H9 (cell line): Measurements from ENCODE around the gene ZBTB47. TPM values are rescaled to one million over a fixed set of nuclear protein-coding genes. Genes with fewer than 3 reads are reported as not detected.

Source experiments
- DNase-seq: peaks from one replicate; pipeline ENCODE4 v3.0.0-alpha.2; 2017
- H2AFZ ChIP-seq: one replicate; pipeline ENCODE4 v1.6.1; 2013; ENCODE audit warnings: mild to moderate bottlenecking, low read length, control low read depth, moderate library complexity
- H2AK5ac ChIP-seq: 2 replicates; pipeline ENCODE4 v1.6.1; 2013; ENCODE audit warnings: low read length, control low read depth, mixed read lengths; ENCODE audit not compliant: insufficient read length
- H2BK120ac ChIP-seq: one replicate; pipeline ENCODE4 v1.6.1; 2013; ENCODE audit warnings: low read depth, mild to moderate bottlenecking, low read length, control low read depth, inconsistent platforms; ENCODE audit not compliant: poor library complexity, severe bottlenecking
- H2BK12ac ChIP-seq: 2 replicates; pipeline ENCODE4 v1.6.1; 2013; ENCODE audit warnings: low read length, control low read depth, mixed read lengths, low read depth; ENCODE audit not compliant: insufficient read length
- H2BK15ac ChIP-seq: 2 replicates; pipeline ENCODE4 v1.6.1; 2013; ENCODE audit warnings: low read depth, low read length, control low read depth
- H2BK20ac ChIP-seq: one replicate; pipeline ENCODE4 v1.6.1; 2013; ENCODE audit warnings: low read depth, mild to moderate bottlenecking, low read length, control low read depth, inconsistent platforms; ENCODE audit not compliant: poor library complexity, severe bottlenecking
- H2BK5ac ChIP-seq: 2 replicates; pipeline ENCODE4 v1.6.1; 2013; ENCODE audit warnings: low read length, control low read depth, mixed read lengths; ENCODE audit not compliant: insufficient read length
- H3K14ac ChIP-seq: 2 replicates; pipeline ENCODE4 v1.6.1; 2013; ENCODE audit warnings: low read length, control low read depth; ENCODE audit not compliant: insufficient read depth
- H3K18ac ChIP-seq: 2 replicates; pipeline ENCODE4 v1.6.1; 2013; ENCODE audit warnings: low read depth, mild to moderate bottlenecking, mixed read lengths, low read length, control low read depth; ENCODE audit not compliant: insufficient read length
- H3K23ac ChIP-seq: 2 replicates; pipeline ENCODE4 v1.6.1; 2013; ENCODE audit warnings: low read length, control low read depth, mixed read lengths, low read depth; ENCODE audit not compliant: insufficient read length
- H3K23me2 ChIP-seq: 2 replicates; pipeline ENCODE4 v1.6.1; 2013; ENCODE audit warnings: low read depth, mild to moderate bottlenecking, mixed read lengths, low read length, control low read depth; ENCODE audit not compliant: insufficient read length, poor library complexity, severe bottlenecking
- H3K27ac ChIP-seq: 2 replicates; pipeline ENCODE4 v1.5.1; 2013; ENCODE audit warnings: low read length, control low read depth, mixed read lengths, low read depth; ENCODE audit not compliant: insufficient read length
- H3K27me3 ChIP-seq: 2 replicates; pipeline ENCODE4 v1.6.1; 2013; ENCODE audit warnings: low read length, control low read depth, inconsistent platforms; ENCODE audit not compliant: insufficient read depth
- H3K4ac ChIP-seq: 2 replicates; pipeline ENCODE4 v1.6.1; 2013; ENCODE audit warnings: low read depth, mild to moderate bottlenecking, control low read depth, inconsistent platforms, low read length, moderate library complexity
- H3K4me1 ChIP-seq: 2 replicates; pipeline ENCODE4 v1.6.1; 2013; ENCODE audit warnings: low read length, control low read depth, inconsistent platforms; ENCODE audit not compliant: insufficient read depth
- H3K4me2 ChIP-seq: 2 replicates; pipeline ENCODE4 v1.6.1; 2013; ENCODE audit warnings: low read length, control low read depth, mixed read lengths; ENCODE audit not compliant: insufficient read length, insufficient read depth
- H3K56ac ChIP-seq: 2 replicates; pipeline ENCODE4 v1.6.1; 2013; ENCODE audit warnings: low read depth, mild to moderate bottlenecking, mixed read lengths, low read length, control low read depth; ENCODE audit not compliant: insufficient read length
- H3K79me1 ChIP-seq: 2 replicates; pipeline ENCODE4 v1.6.1; 2013; ENCODE audit warnings: low read depth, mild to moderate bottlenecking, moderate library complexity, low read length, control low read depth, inconsistent platforms; ENCODE audit not compliant: insufficient read depth, poor library complexity, severe bottlenecking
- H3K79me2 ChIP-seq: 2 replicates; pipeline ENCODE4 v1.6.1; 2013; ENCODE audit warnings: low read length, control low read depth, inconsistent platforms; ENCODE audit not compliant: insufficient read depth
- H3K9ac ChIP-seq: 2 replicates; pipeline ENCODE4 v1.6.1; 2013; ENCODE audit warnings: low read length, control low read depth, mixed read lengths; ENCODE audit not compliant: insufficient read length; ENCODE audit errors: extremely low read depth
- H3K9me3 ChIP-seq: one replicate; pipeline ENCODE4 v1.6.1; 2013; ENCODE audit warnings: low read depth, low read length, inconsistent platforms; ENCODE audit not compliant: control insufficient read depth
- H3T11ph ChIP-seq: one replicate; pipeline ENCODE4 v1.6.1; 2013; ENCODE audit warnings: mild to moderate bottlenecking, low read length, control low read depth, inconsistent platforms
- H4K20me1 ChIP-seq: one replicate; pipeline ENCODE4 v1.6.1; 2013; ENCODE audit not compliant: control insufficient read depth, insufficient read length, insufficient read depth
- H4K5ac ChIP-seq: 2 replicates; pipeline ENCODE4 v1.6.1; 2013; ENCODE audit warnings: low read depth, mild to moderate bottlenecking, mixed read lengths, low read length, control low read depth; ENCODE audit not compliant: insufficient read length
- H4K8ac ChIP-seq: replicated peaks from 2 replicates; pipeline ENCODE4 v1.6.1; 2013; ENCODE audit warnings: low read length, control low read depth, mixed read lengths, low read depth; ENCODE audit not compliant: insufficient read length
- H4K91ac ChIP-seq: 2 replicates; pipeline ENCODE4 v1.6.1; 2013; ENCODE audit warnings: low read depth, mild to moderate bottlenecking, moderate library complexity, mixed read lengths, low read length, control low read depth; ENCODE audit not compliant: insufficient read length
- H3K27ac Mint-ChIP-seq, 3 experiments: 2 replicates in 2 of 3; 3 replicates in 1 of 3; pipeline ENCODE4 v1.8.0; 2020 to 2021; ENCODE audit warnings: mixed read lengths in 3 of 3, mild to moderate bottlenecking in 1 of 3, moderate library complexity in 1 of 3
- H3K27me3 Mint-ChIP-seq: 2 replicates; pipeline ENCODE4 v1.8.0; 2021; ENCODE audit warnings: low read depth, mild to moderate bottlenecking, moderate library complexity, mixed read lengths
- H3K36me3 Mint-ChIP-seq, 3 experiments: 2 replicates in 2 of 3; 3 replicates in 1 of 3; pipeline ENCODE4 v1.8.0; 2020 to 2021; ENCODE audit warnings: low read depth in 3 of 3, mixed read lengths in 3 of 3; ENCODE audit not compliant: insufficient read depth in 1 of 3
- H3K4me1 Mint-ChIP-seq, 2 experiments: 2 replicates each; pipeline ENCODE4 v1.8.0; 2020; ENCODE audit warnings: mixed read lengths in 2 of 2
- H3K4me3 Mint-ChIP-seq, 2 experiments: 2 replicates in 1 of 2; 3 replicates in 1 of 2; pipeline ENCODE4 v1.8.0; 2020 to 2021; ENCODE audit warnings: mild to moderate bottlenecking in 2 of 2, mixed read lengths in 2 of 2, moderate library complexity in 1 of 2
- H3K9me3 Mint-ChIP-seq, 2 experiments: 2 replicates in 1 of 2; 3 replicates in 1 of 2; pipeline ENCODE4 v1.8.0; 2020; ENCODE audit warnings: mild to moderate bottlenecking in 2 of 2, mixed read lengths in 2 of 2, moderate library complexity in 1 of 2
- WGBS: extraction: QIAGEN DNeasy Blood & Tissue Kit; methylation state at CpG from one replicate; pipeline ENCODE4 v1.1.7; 2013; ENCODE audit warnings: missing lambda C conversion rate, low lambda C conversion rate, mixed read lengths; ENCODE audit not compliant: insufficient read length; ENCODE audit errors: extremely low coverage; 5-methylcytosine and 5-hydroxymethylcytosine counted together
- total RNA-seq: library from RNA; stranded (reverse); gene quantifications from 2 replicates; pipeline ENCODE4 v1.2.1, GENCODE V29; 2021
- TF ChIP-seq, protein P1 (sequence below): fragments of 200-600 bp; sonication (generic); conservative IDR thresholded peaks from 3 replicates; pipeline ENCODE4 v1.8.0; 2021; ENCODE audit warnings: antibody characterized with exemption, mild to moderate bottlenecking

The ZBTB47 gene
- total RNA-seq, 1 experiment from 2014 or later: 3.6 TPM

DNA sequence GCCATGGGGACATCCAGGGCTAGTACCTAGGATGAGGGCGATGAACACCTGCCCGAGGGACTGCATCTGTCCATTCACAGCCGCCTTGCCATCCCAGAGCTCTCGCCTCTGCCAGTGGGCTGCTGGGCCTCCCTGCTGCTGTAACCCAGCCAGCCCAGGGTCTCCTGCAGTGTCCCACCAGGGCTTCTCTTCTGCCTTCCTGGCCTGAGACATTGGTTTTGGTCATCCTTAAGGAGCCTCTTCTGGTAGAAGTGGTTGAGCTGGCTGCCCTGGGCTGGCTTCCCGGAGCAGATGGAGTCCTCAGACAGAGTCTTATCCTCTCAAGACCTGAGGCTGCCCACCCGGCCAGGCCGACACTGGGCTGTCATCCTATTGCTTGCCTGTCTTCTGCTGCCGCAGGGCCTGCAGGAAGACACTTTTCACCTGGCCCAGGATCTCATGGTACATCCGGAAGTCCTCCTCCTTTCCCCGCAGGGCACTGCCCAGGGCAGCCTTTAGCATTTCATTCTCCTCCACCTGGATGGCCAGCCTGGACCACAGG lies 55.2 kb downstream of the ZBTB47 start:
- H3T11ph ChIP-seq: no peak overlapping the region
- TF ChIP-seq, protein P1, sequence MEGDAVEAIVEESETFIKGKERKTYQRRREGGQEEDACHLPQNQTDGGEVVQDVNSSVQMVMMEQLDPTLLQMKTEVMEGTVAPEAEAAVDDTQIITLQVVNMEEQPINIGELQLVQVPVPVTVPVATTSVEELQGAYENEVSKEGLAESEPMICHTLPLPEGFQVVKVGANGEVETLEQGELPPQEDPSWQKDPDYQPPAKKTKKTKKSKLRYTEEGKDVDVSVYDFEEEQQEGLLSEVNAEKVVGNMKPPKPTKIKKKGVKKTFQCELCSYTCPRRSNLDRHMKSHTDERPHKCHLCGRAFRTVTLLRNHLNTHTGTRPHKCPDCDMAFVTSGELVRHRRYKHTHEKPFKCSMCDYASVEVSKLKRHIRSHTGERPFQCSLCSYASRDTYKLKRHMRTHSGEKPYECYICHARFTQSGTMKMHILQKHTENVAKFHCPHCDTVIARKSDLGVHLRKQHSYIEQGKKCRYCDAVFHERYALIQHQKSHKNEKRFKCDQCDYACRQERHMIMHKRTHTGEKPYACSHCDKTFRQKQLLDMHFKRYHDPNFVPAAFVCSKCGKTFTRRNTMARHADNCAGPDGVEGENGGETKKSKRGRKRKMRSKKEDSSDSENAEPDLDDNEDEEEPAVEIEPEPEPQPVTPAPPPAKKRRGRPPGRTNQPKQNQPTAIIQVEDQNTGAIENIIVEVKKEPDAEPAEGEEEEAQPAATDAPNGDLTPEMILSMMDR: no peak
- H2BK120ac ChIP-seq: no peak overlapping the region
- no peaks in the 10 kb centered on the region for H3K23me2 ChIP-seq
- H4K5ac ChIP-seq: no peak overlapping the region
- no peak overlapping the region for H3K18ac ChIP-seq
- no peak overlapping the region for H2BK5ac ChIP-seq
- no peak overlapping the region for H2AFZ ChIP-seq
- H3K27me3 ChIP-seq: no peaks in the 10 kb centered on the region
- no peaks in the 10 kb centered on the region; a peak in 1 of 7 replicates for H3K36me3 Mint-ChIP-seq
- H3K9me3 Mint-ChIP-seq: no peaks in the 10 kb centered on the region
- no peak overlapping the region for H4K91ac ChIP-seq
- no peak overlapping the region for H3K27ac Mint-ChIP-seq
- H3K4ac ChIP-seq: no peak overlapping the region
- no peak overlapping the region for H3K23ac ChIP-seq
- H2BK20ac ChIP-seq: no peak overlapping the region
- H3K9ac ChIP-seq: no peak overlapping the region
- no peaks in the 10 kb centered on the region for H4K20me1 ChIP-seq
- peaks cover 2% of the 10 kb centered on the region; the same call in 1 of the 2 replicates for H3K27me3 Mint-ChIP-seq
- no peak overlapping the region for H3K27ac ChIP-seq
- no peak for DNase-seq
- no peak overlapping the region for H2BK15ac ChIP-seq
- WGBS: no CpG with 5 or more reads among the region's 10 CpGs
- no peaks in the 10 kb centered on the region for H3K9me3 ChIP-seq
- H2AK5ac ChIP-seq: no peak overlapping the region
- no peak overlapping the region for H4K8ac ChIP-seq
- H3K79me2 ChIP-seq: no peaks in the 10 kb centered on the region
- no peak overlapping the region for H3K4me3 Mint-ChIP-seq
- no peak overlapping the region for H3K14ac ChIP-seq
- H3K4me1 Mint-ChIP-seq: no peaks in the 10 kb centered on the region; a peak in 1 of 4 replicates
- H3K4me1 ChIP-seq: no peaks in the 10 kb centered on the region
- H3K79me1 ChIP-seq: no peaks in the 10 kb centered on the region
- no peak overlapping the region for H2BK12ac ChIP-seq
- no peak overlapping the region for H3K4me2 ChIP-seq
- H3K56ac ChIP-seq: no peak overlapping the region
